Measurements from ENCODE around the gene SCN4B.

SCN4B gene

GRCh38 chr11:118133816-118134215 lies 18.8 kb downstream of the SCN4B start:
- no peak for DNase-seq (ENCODE audit: low read depth in 1 of 2, low spot score in 1 of 2)

GRCh38 chr11:118132385-118133151 lies 20.1 kb downstream of the SCN4B start:
- DNase-seq (ENCODE audit: low read depth in 1 of 2, low spot score in 1 of 2) = no peak

GRCh38 chr11:118129471-118130172 lies 23.0 kb downstream of the SCN4B start:
- no peak for DNase-seq (ENCODE audit: low read depth in 1 of 2, low spot score in 1 of 2)

GRCh38 chr11:118128721-118129470 lies 23.7 kb downstream of the SCN4B start:
- DNase-seq (ENCODE audit: low read depth in 1 of 2, low spot score in 1 of 2) = no peak

- no peak for DNase-seq (ENCODE audit: low read depth in 1 of 2, low spot score in 1 of 2)
Measured at GRCh38 chr11:118128310-118128709, 24.3 kb downstream of the SCN4B start.

- DNase-seq (ENCODE audit: low read depth in 1 of 2, low spot score in 1 of 2) = no peak
Measured at GRCh38 chr11:118126082-118126838, 26.4 kb downstream of the SCN4B start.

GRCh38 chr11:118124929-118125535 lies 27.6 kb downstream of the SCN4B start:
- DNase-seq (ENCODE audit: low read depth in 1 of 2, low spot score in 1 of 2) = no peak

GRCh38 chr11:118120793-118121192 lies 31.8 kb downstream of the SCN4B start:
- no peak for DNase-seq (ENCODE audit: low read depth in 1 of 2, low spot score in 1 of 2)

- DNase-seq (ENCODE audit: low read depth in 1 of 2, low spot score in 1 of 2) = no peak
Measured at GRCh38 chr11:118117790-118118601, 34.6 kb downstream of the SCN4B start.

GRCh38 chr11:118115048-118115447 lies 37.6 kb downstream of the SCN4B start:
- no peak for DNase-seq (ENCODE audit: low read depth in 1 of 2, low spot score in 1 of 2)

GRCh38 chr11:118114266-118114665 lies 38.4 kb downstream of the SCN4B start:
- DNase-seq (ENCODE audit: low read depth in 1 of 2, low spot score in 1 of 2) = no peak

- DNase-seq (ENCODE audit: low read depth in 1 of 2, low spot score in 1 of 2) = no peak
Measured at GRCh38 chr11:118112711-118113430, 39.8 kb downstream of the SCN4B start.

GRCh38 chr11:118111744-118112035 lies 40.9 kb downstream of the SCN4B start:
- DNase-seq (ENCODE audit: low read depth in 1 of 2, low spot score in 1 of 2) = no peak

GRCh38 chr11:118111019-118111743 lies 41.4 kb downstream of the SCN4B start:
- DNase-seq (ENCODE audit: low read depth in 1 of 2, low spot score in 1 of 2) = no peak

- no peak for DNase-seq (ENCODE audit: low read depth in 1 of 2, low spot score in 1 of 2)
Measured at GRCh38 chr11:118109231-118109630, 43.4 kb downstream of the SCN4B start.

GRCh38 chr11:118108513-118108912 lies 44.1 kb downstream of the SCN4B start:
- no peak for DNase-seq (ENCODE audit: low read depth in 1 of 2, low spot score in 1 of 2)

GRCh38 chr11:118106789-118107335 lies 45.8 kb downstream of the SCN4B start:
- DNase-seq (ENCODE audit: low read depth in 1 of 2, low spot score in 1 of 2) = no peak

- DNase-seq (ENCODE audit: low read depth in 1 of 2, low spot score in 1 of 2) = no peak
Measured at GRCh38 chr11:118105657-118106305, 46.8 kb downstream of the SCN4B start.
